Lower lobe of right lung (tissue), 2 donors: ENCODE measurements around the gene TBX5. TPM values are rescaled to one million over a fixed set of nuclear protein-coding genes. Genes with fewer than 3 reads are reported as not detected.

ENCODE experiments used
- ATAC-seq, 2 donors: fragments of 200-7000 bp; cut with Tn5 transposase; one replicate each; pipeline ENCODE4 v1.9.1; 2020 to 2022; ENCODE audit warnings: mild to moderate bottlenecking in 2 of 2, moderate library complexity in 2 of 2
- DNase-seq: peaks from one replicate; pipeline ENCODE4 v3.0.0-alpha.2; 2020
- H3K27ac ChIP-seq: fragments of 200-600 bp; one replicate; pipeline ENCODE4 v1.8.0; 2022
- H3K27me3 ChIP-seq: fragments of 200-600 bp; one replicate; pipeline ENCODE4 v1.8.0; 2022; ENCODE audit warnings: low read depth
- H3K36me3 ChIP-seq: fragments of 200-600 bp; one replicate; pipeline ENCODE4 v1.8.0; 2022; ENCODE audit warnings: mild to moderate bottlenecking
- H3K4me1 ChIP-seq: fragments of 200-600 bp; one replicate; pipeline ENCODE4 v1.8.0; 2022
- H3K4me3 ChIP-seq: fragments of 200-600 bp; one replicate; pipeline ENCODE4 v1.8.0; 2022; ENCODE audit warnings: mild to moderate bottlenecking
- H3K9me3 ChIP-seq: fragments of 200-600 bp; one replicate; pipeline ENCODE4 v1.8.0; 2022
- intact Hi-C: fragments of 100-400 bp; cut with DNase I; formaldehyde crosslinking; loops from one replicate; pipeline ENCODE4 v1.11.0; 2022
- total RNA-seq: library from RNA; stranded (reverse); fragmentation: NEBNext Ultra II Directional; extraction: Animal tissue kit (Norgen Biotek cat#: 25700); gene quantifications from one replicate; pipeline ENCODE4 v1.2.1, GENCODE V29; 2021
- TF ChIP-seq, protein P1 (sequence below): fragments of 200-600 bp; IDR thresholded peaks from one replicate; pipeline ENCODE4 v1.8.0; 2022; ENCODE audit warnings: antibody characterized with exemption, mild to moderate bottlenecking
- donor health status: DM: no; HTN: yes; CAD: no; lungs with severe emphysema.

TBX5 gene
- total RNA-seq, 1 donor from 2014 or later: 15.7 TPM

DNA sequence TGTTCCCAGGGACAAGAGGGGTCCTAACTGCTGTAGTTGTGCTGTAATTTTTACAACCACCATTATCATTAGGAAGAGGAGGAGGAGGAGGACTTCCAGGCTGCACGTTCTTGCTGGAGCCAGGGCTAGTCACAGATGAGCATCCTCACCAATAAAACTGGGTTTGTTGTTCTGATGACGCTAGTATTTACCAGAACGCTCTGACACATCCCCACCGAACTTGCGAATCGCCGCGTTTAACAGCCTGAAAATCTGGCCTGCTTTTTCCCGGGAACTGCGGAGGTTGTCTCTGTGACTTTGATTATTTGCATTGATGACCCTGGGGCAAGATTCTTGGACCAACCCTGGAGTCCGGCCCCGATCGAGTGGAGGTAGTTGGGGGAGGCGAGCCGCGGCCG, 10.2 kb downstream of the TBX5 start:
- peaks cover 87% of the 10 kb centered on the region for H3K27me3 ChIP-seq

GRCh38 chr12:114395233-114395632, 10.7 kb downstream of the TBX5 start:
- no peak for DNase-seq
- Histone ChIP-seq H3K4me3 (no peak overlapping the region), H3K27ac (peak overlapping the region; percentile 67), H3K36me3 (peaks cover 5% of the 10 kb centered on the region), H3K27me3 (peaks cover 82% of the 10 kb centered on the region), H3K9me3 (no peaks in the 10 kb centered on the region), H3K4me1 (no peaks in the 10 kb centered on the region)
- intact Hi-C loops: no loop called here
- ATAC-seq: no peak
- TF ChIP-seq, protein P1, sequence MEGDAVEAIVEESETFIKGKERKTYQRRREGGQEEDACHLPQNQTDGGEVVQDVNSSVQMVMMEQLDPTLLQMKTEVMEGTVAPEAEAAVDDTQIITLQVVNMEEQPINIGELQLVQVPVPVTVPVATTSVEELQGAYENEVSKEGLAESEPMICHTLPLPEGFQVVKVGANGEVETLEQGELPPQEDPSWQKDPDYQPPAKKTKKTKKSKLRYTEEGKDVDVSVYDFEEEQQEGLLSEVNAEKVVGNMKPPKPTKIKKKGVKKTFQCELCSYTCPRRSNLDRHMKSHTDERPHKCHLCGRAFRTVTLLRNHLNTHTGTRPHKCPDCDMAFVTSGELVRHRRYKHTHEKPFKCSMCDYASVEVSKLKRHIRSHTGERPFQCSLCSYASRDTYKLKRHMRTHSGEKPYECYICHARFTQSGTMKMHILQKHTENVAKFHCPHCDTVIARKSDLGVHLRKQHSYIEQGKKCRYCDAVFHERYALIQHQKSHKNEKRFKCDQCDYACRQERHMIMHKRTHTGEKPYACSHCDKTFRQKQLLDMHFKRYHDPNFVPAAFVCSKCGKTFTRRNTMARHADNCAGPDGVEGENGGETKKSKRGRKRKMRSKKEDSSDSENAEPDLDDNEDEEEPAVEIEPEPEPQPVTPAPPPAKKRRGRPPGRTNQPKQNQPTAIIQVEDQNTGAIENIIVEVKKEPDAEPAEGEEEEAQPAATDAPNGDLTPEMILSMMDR: no peak

More for the DNA sequence above, 10.2 kb downstream of the TBX5 start:
- TF ChIP-seq, protein P1: no peak
- no peak overlapping the region for H3K4me3 ChIP-seq
- H3K36me3 ChIP-seq: peaks cover 5% of the 10 kb centered on the region
- H3K9me3 ChIP-seq: no peaks in the 10 kb centered on the region
- no peaks in the 10 kb centered on the region for H3K4me1 ChIP-seq
- H3K27ac ChIP-seq: peak overlapping the region; percentile 67
- ATAC-seq: no peak
- no peak for DNase-seq
- intact Hi-C loops: no loop called here

GRCh38 chr12:114393569-114393968, 12.4 kb downstream of the TBX5 start:
- no peak for ATAC-seq
- H3K36me3 ChIP-seq: peaks cover 1% of the 10 kb centered on the region
- intact Hi-C loops: no loop called here
- no peaks in the 10 kb centered on the region for H3K9me3 ChIP-seq
- no peak for DNase-seq
- H3K27ac ChIP-seq: no peak overlapping the region
- TF ChIP-seq, protein P1: no peak
- no peaks in the 10 kb centered on the region for H3K4me1 ChIP-seq
- no peak overlapping the region for H3K4me3 ChIP-seq
- H3K27me3 ChIP-seq: peaks cover 65% of the 10 kb centered on the region

GRCh38 chr12:114392909-114393308, 13.0 kb downstream of the TBX5 start:
- intact Hi-C loops: no loop called here
- Histone ChIP-seq H3K27me3 (peaks cover 60% of the 10 kb centered on the region), H3K36me3 (no peaks in the 10 kb centered on the region)

GRCh38 chr12:114391088-114391487, 14.9 kb downstream of the TBX5 start:
- peaks cover 42% of the 10 kb centered on the region for H3K27me3 ChIP-seq
- H3K9me3 ChIP-seq: no peaks in the 10 kb centered on the region
- TF ChIP-seq, protein P1: no peak
- ATAC-seq (no peak), DNase-seq (no peak)
- intact Hi-C loops: no loop called here
- no peaks in the 10 kb centered on the region for H3K4me1 ChIP-seq
- H3K27ac ChIP-seq: no peak overlapping the region
- H3K36me3 ChIP-seq: no peaks in the 10 kb centered on the region
- H3K4me3 ChIP-seq: no peak overlapping the region

More at GRCh38 chr12:114392909-114393308, 13.0 kb downstream of the TBX5 start:
- no peaks in the 10 kb centered on the region for H3K4me1 ChIP-seq
- H3K4me3 ChIP-seq: no peak overlapping the region
- no peaks in the 10 kb centered on the region for H3K9me3 ChIP-seq
- ATAC-seq (no peak), DNase-seq (no peak)
- TF ChIP-seq, protein P1: no peak
- no peak overlapping the region for H3K27ac ChIP-seq

GRCh38 chr12:114384739-114385138, 21.2 kb downstream of the TBX5 start:
- no peak for DNase-seq

More at GRCh38 chr12:114384739-114385138, 21.2 kb downstream of the TBX5 start:
- Histone ChIP-seq H3K4me1 (peaks cover 8% of the 10 kb centered on the region), H3K36me3 (peaks cover 12% of the 10 kb centered on the region), H3K27ac (no peak overlapping the region), H3K27me3 (no peaks in the 10 kb centered on the region), H3K4me3 (no peak overlapping the region), H3K9me3 (no peaks in the 10 kb centered on the region)
- intact Hi-C loops: no loop called here
- TF ChIP-seq, protein P1: no peak
- ATAC-seq: no peak
